HEK293T (cell line): ENCODE results near the gene DOK1.

Experiments
- BHLHE40 ChIP-seq: fragments of 450-650 bp; IDR thresholded peaks from 2 replicates; pipeline ENCODE4 v1.6.1; 2016; ENCODE audit warnings: mild to moderate bottlenecking, moderate library complexity, borderline replicate concordance
- ELF4 ChIP-seq: fragments of 450-650 bp; IDR thresholded peaks from 2 replicates; pipeline ENCODE4 v1.6.1; 2017; ENCODE audit warnings: antibody characterized with exemption
- FOXA1 ChIP-seq: fragments of 450-650 bp; IDR thresholded peaks from 2 replicates; pipeline ENCODE4 v1.6.1; 2016; ENCODE audit warnings: mild to moderate bottlenecking
- FOXK2 ChIP-seq: fragments of 450-650 bp; IDR thresholded peaks from 2 replicates; pipeline ENCODE4 v1.6.1; 2016; ENCODE audit warnings: mild to moderate bottlenecking
- HDGF ChIP-seq: fragments of 450-650 bp; IDR thresholded peaks from 2 replicates; pipeline ENCODE4 v1.6.1; 2017; ENCODE audit warnings: antibody characterized with exemption, borderline replicate concordance
- LEF1 ChIP-seq: fragments of 450-650 bp; IDR thresholded peaks from 2 replicates; pipeline ENCODE4 v1.6.1; 2017; ENCODE audit warnings: mild to moderate bottlenecking, borderline replicate concordance
- ZNF384 ChIP-seq: fragments of 450-650 bp; IDR thresholded peaks from 2 replicates; pipeline ENCODE4 v1.6.1; 2016

- TF ChIP-seq ELF4 (no peak), FOXA1 (no peak), HDGF (no peak), BHLHE40 (no peak), ZNF384 (no peak), FOXK2 (no peak), LEF1 (no peak)
These were observed 20.1 kb upstream of the DOK1 start for GRCh38 chr2:74534411-74534810.
